Measurements from ENCODE around the gene ADGRF1. TPM values are rescaled to one million over a fixed set of nuclear protein-coding genes. Genes with fewer than 3 reads are reported as not detected.

Gene ADGRF1
- total RNA-seq, 2 experiments from 2014 or later: not detected

GRCh38 chr6:47083586-47084047, 41.5 kb upstream of the ADGRF1 start:
- peaks cover 2% of the 10 kb centered on the region for H3K27me3 Mint-ChIP-seq
- no peaks in the 10 kb centered on the region for H3K4me1 Mint-ChIP-seq (ENCODE audit: low read depth)
- no peak for ATAC-seq
- POLR2A ChIA-PET: no interaction called here
- H3K27ac Mint-ChIP-seq: no peak overlapping the region
- no peak overlapping the region for H3K4me3 Mint-ChIP-seq
- CTCF ChIA-PET: no interaction called here
- TF ChIP-seq CTCF (IDR thresholded peaks at IDR 0.05): no peak
- intact Hi-C loops (cut with micrococcal nuclease): no loop called here
- H3K9me3 Mint-ChIP-seq: no peaks in the 10 kb centered on the region
- H3K36me3 Mint-ChIP-seq (ENCODE audit: low read depth): no peaks in the 10 kb centered on the region
- no peak for DNase-seq

- ChIA-PET POLR2A (no interaction called here), CTCF (interaction anchor here (0.9 kb wide), 1 partner anchor 18 kb away, joined by 3 read pairs; no protein-coding TSS in a partner anchor)
- ATAC-seq: no peak
- Mint-ChIP-seq H3K27ac (no peak overlapping the region), H3K36me3 (ENCODE audit: low read depth) (no peaks in the 10 kb centered on the region), H3K9me3 (no peaks in the 10 kb centered on the region), H3K27me3 (peaks cover 8% of the 10 kb centered on the region), H3K4me1 (ENCODE audit: low read depth) (no peaks in the 10 kb centered on the region), H3K4me3 (no peak overlapping the region)
- no peak for TF ChIP-seq CTCF (IDR thresholded peaks at IDR 0.05)
- no peak for DNase-seq
- intact Hi-C loops (cut with micrococcal nuclease): no loop called here
These were observed 38.0 kb upstream of the ADGRF1 start for GRCh38 chr6:47080083-47080596.

GRCh38 chr6:47079638-47080037, 37.5 kb upstream of the ADGRF1 start:
- DNase-seq (no peak), ATAC-seq (no peak)
- Mint-ChIP-seq H3K9me3 (no peaks in the 10 kb centered on the region), H3K4me1 (ENCODE audit: low read depth) (no peaks in the 10 kb centered on the region), H3K4me3 (no peak overlapping the region), H3K27ac (no peak overlapping the region), H3K27me3 (peaks cover 10% of the 10 kb centered on the region), H3K36me3 (ENCODE audit: low read depth) (no peaks in the 10 kb centered on the region)
- intact Hi-C loops (cut with micrococcal nuclease): no loop called here
- ChIA-PET POLR2A (no interaction called here), CTCF (no interaction called here)
- TF ChIP-seq CTCF (IDR thresholded peaks at IDR 0.05): no peak

GRCh38 chr6:47078991-47079390, 36.9 kb upstream of the ADGRF1 start:
- no peaks in the 10 kb centered on the region for H3K9me3 Mint-ChIP-seq
- no peak overlapping the region for H3K4me3 Mint-ChIP-seq
- no peak overlapping the region for H3K27ac Mint-ChIP-seq
- POLR2A ChIA-PET: no interaction called here
- CTCF ChIA-PET: interaction anchor here (0.9 kb wide), 1 partner anchor 13 kb away, joined by 3 read pairs; no protein-coding TSS in a partner anchor
- intact Hi-C loops (cut with micrococcal nuclease): no loop called here
- ATAC-seq: no peak
- DNase-seq: no peak
- H3K36me3 Mint-ChIP-seq (ENCODE audit: low read depth): no peaks in the 10 kb centered on the region
- H3K27me3 Mint-ChIP-seq: peaks cover 10% of the 10 kb centered on the region
- no peaks in the 10 kb centered on the region for H3K4me1 Mint-ChIP-seq (ENCODE audit: low read depth)
- TF ChIP-seq CTCF (IDR thresholded peaks at IDR 0.05): no peak

- H3K36me3 Mint-ChIP-seq (ENCODE audit: low read depth): no peaks in the 10 kb centered on the region
- no peak for DNase-seq
These were observed 34.6 kb upstream of the ADGRF1 start for GRCh38 chr6:47076422-47077344.

More at GRCh38 chr6:47076422-47077344, 34.6 kb upstream of the ADGRF1 start:
- H3K9me3 Mint-ChIP-seq: no peaks in the 10 kb centered on the region
- no peak for TF ChIP-seq CTCF (IDR thresholded peaks at IDR 0.05)
- intact Hi-C loops (cut with micrococcal nuclease): no loop called here
- ATAC-seq: no peak
- no peaks in the 10 kb centered on the region for H3K4me1 Mint-ChIP-seq (ENCODE audit: low read depth)
- H3K27ac Mint-ChIP-seq: no peak overlapping the region
- no peak overlapping the region for H3K4me3 Mint-ChIP-seq
- peaks cover 8% of the 10 kb centered on the region for H3K27me3 Mint-ChIP-seq
- ChIA-PET CTCF (interaction anchor here (1.0 kb wide), 1 partner anchor 11 kb away, joined by 3 read pairs; no protein-coding TSS in a partner anchor), POLR2A (interaction anchor here (0.7 kb wide), 1 partner anchor 243 kb away, joined by 3 read pairs; no protein-coding TSS in a partner anchor)
